NT2/D1 (cell line): ENCODE results near the gene ABCD3.

Experiments used
- YY1 ChIP-seq: IDR thresholded peaks from 2 replicates; pipeline ENCODE4 v1.6.1; 2011; ENCODE audit not compliant: insufficient read length, insufficient read depth
- ZNF274 ChIP-seq: IDR thresholded peaks from 2 replicates; pipeline ENCODE4 v1.6.1; 2011; ENCODE audit warnings: mild to moderate bottlenecking, low read depth, low read length

- TF ChIP-seq YY1 (no peak), ZNF274 (no peak)
Measured at GRCh38 chr1:94512816-94513215, 94.6 kb downstream of the ABCD3 start.
